Measurements from ENCODE around the gene PLLP. TPM values are rescaled to one million over a fixed set of nuclear protein-coding genes. Genes with fewer than 3 reads are reported as not detected.

The PLLP gene
- total RNA-seq: 1.1 to 1.8 TPM (median 1.2 TPM) in 3 replicates

GRCh38 chr16:57284209-57284951 lies at the start of gene PLLP:
PLLP (minus strand) TSS chr16:57284672; CDS start chr16:57284540, 132 bp downstream.
- TF ChIP-seq CTCF (IDR thresholded peaks at IDR 0.05; ENCODE audit: unreplicated experiment): no peak
- DNase-seq (ENCODE audit: low spot score in 2 of 2, unreplicated experiment in 2 of 2): peak in 1 of 2 experiments; percentile 57
- Mint-ChIP-seq H3K36me3 (no peaks in the 10 kb centered on the region), H3K4me3 (peak within 1 kb of the TSS; percentile 66), H3K27me3 (ENCODE audit: low read depth) (peaks cover 35% of the 10 kb centered on the region), H3K4me1 (peaks cover 5% of the 10 kb centered on the region), H3K9me3 (no peaks in the 10 kb centered on the region), H3K27ac (no peak within 1 kb of the TSS)

DNA sequence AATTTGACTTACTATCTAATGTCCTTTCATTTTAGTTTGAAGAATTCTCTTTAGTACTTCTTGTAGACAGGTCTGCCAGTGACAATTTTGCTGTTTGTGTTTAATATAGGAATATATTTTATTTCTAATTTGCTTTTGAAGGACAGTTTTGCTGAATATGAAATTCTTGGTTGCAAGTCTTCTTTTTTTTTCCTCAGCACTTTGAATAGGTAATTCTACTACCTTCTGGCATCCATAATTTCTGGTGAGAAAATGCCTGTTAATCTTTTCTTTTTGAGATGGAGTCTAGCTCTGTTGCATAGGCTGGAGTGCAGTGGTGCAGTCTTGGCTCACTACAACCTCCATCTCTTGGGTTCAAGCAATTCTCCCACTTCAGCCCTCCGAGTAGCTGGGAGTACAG lies 48.9 kb upstream of the PLLP start:
- Mint-ChIP-seq H3K27ac (no peak overlapping the region), H3K9me3 (peaks cover 8% of the 10 kb centered on the region), H3K27me3 (ENCODE audit: low read depth) (peaks cover 26% of the 10 kb centered on the region), H3K36me3 (no peaks in the 10 kb centered on the region), H3K4me3 (no peak overlapping the region), H3K4me1 (no peaks in the 10 kb centered on the region)
- DNase-seq (ENCODE audit: low spot score in 2 of 2, unreplicated experiment in 2 of 2): no peak
- TF ChIP-seq CTCF (IDR thresholded peaks at IDR 0.05; ENCODE audit: unreplicated experiment): no peak

DNA sequence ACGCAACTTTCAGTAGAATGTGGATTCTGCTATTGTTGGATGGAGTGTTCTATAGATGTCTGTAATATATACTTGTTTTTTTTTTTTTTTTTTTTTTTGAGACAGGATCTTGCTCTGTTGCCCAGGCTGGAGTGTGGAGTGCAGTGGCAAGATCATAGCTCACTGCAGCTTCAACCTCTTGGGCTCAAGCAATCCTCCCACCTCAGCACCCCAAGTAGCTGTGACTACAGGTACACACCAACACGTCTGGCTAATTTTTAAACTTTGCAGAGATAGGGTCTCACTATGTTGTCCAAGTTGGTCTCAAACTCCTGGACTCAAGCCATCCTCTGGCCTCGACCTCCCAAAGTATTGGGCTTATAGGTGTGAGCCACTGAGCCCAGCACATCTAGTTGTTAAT lies 46.9 kb upstream of the PLLP start:
- peaks cover 26% of the 10 kb centered on the region for H3K27me3 Mint-ChIP-seq (ENCODE audit: low read depth)
- no peak for TF ChIP-seq CTCF (IDR thresholded peaks at IDR 0.05; ENCODE audit: unreplicated experiment)
- DNase-seq (ENCODE audit: low spot score in 2 of 2, unreplicated experiment in 2 of 2): no peak
- no peak overlapping the region for H3K4me3 Mint-ChIP-seq
- H3K36me3 Mint-ChIP-seq: no peaks in the 10 kb centered on the region
- H3K9me3 Mint-ChIP-seq: peaks cover 6% of the 10 kb centered on the region
- H3K4me1 Mint-ChIP-seq: no peaks in the 10 kb centered on the region
- H3K27ac Mint-ChIP-seq: no peak overlapping the region

GRCh38 chr16:57329718-57330327 lies 45.4 kb upstream of the PLLP start:
- no peak for DNase-seq (ENCODE audit: low spot score in 2 of 2, unreplicated experiment in 2 of 2)
- H3K4me3 Mint-ChIP-seq: no peak overlapping the region
- TF ChIP-seq CTCF (IDR thresholded peaks at IDR 0.05; ENCODE audit: unreplicated experiment): no peak

DNA sequence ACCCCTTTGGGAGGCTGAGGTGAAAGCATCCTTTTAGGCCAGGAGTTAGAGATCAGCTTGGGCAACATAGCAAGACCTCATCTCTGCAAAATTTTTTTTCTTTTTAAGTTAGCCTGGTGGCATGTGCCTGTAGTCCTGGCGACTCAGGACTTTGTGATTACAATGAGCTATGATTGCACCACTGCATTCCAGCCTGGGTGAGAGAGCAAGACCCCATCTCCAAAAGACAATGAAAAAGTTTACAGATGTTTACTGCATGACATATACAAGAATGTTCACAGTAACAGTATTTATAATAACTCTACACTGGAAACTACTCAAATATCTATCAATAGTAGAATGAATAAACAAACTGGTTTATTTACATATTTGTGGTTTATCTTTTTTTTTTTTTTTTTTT lies 41.0 kb upstream of the PLLP start:
- Mint-ChIP-seq H3K36me3 (no peaks in the 10 kb centered on the region), H3K4me1 (no peaks in the 10 kb centered on the region), H3K9me3 (peaks cover 5% of the 10 kb centered on the region), H3K27ac (no peak overlapping the region), H3K4me3 (no peak overlapping the region), H3K27me3 (ENCODE audit: low read depth) (peaks cover 3% of the 10 kb centered on the region)
- DNase-seq (ENCODE audit: low spot score in 2 of 2, unreplicated experiment in 2 of 2): no peak
- TF ChIP-seq CTCF (IDR thresholded peaks at IDR 0.05; ENCODE audit: unreplicated experiment): no peak

More at GRCh38 chr16:57329718-57330327, 45.4 kb upstream of the PLLP start:
- Mint-ChIP-seq H3K36me3 (no peaks in the 10 kb centered on the region), H3K9me3 (peaks cover 11% of the 10 kb centered on the region), H3K27ac (no peak overlapping the region), H3K27me3 (ENCODE audit: low read depth) (peaks cover 22% of the 10 kb centered on the region), H3K4me1 (no peaks in the 10 kb centered on the region)
